Pancreas (tissue), 10 donors: ENCODE measurements around the gene KASH5. TPM values are rescaled to one million over a fixed set of nuclear protein-coding genes. Genes with fewer than 3 reads are reported as not detected.

ENCODE experiments used
- ATAC-seq, 4 donors: fragments of 200-7000 bp; cut with Tn5 transposase; one replicate each; pipeline versions ENCODE4 v1.8.0 to v1.9.1; 2020; ENCODE audit warnings: mild to moderate bottlenecking in 4 of 4, moderate library complexity in 4 of 4
- DNase-seq, 6 donors: peaks; one replicate each; pipeline ENCODE4 v3.0.0-alpha.2; 2020
- FAIRE-seq: peaks from 2 replicates; lab custom pipeline; 2012; peaks lifted over from hg19 to GRCh38; lab: Jason Lieb, UNC
- H3K27ac ChIP-seq, 4 donors: fragments of 200-600 bp; sonication (generic); 1 replicate in 3 of 4; 2 replicates in 1 of 4; pipeline versions ENCODE4 v1.5.0 to v1.8.0; 2020
- H3K27me3 ChIP-seq, 4 donors: fragments of 200-600 bp; one replicate each; pipeline ENCODE4 v1.8.0; 2021
- H3K36me3 ChIP-seq, 3 donors: fragments of 200-600 bp; sonication (generic) in 1 of 3; one replicate each; pipeline versions ENCODE4 v1.5.0 to v1.8.0; 2020 to 2021
- H3K4me1 ChIP-seq, 3 donors: fragments of 200-600 bp; one replicate each; pipeline ENCODE4 v1.8.0; 2021
- H3K4me3 ChIP-seq, 4 donors: fragments of 200-600 bp; sonication (generic) in 2 of 4; one replicate each; pipeline versions ENCODE4 v1.5.0 to v1.8.0; 2020 to 2021
- H3K9me3 ChIP-seq, 4 donors: fragments of 200-600 bp; one replicate each; pipeline ENCODE4 v1.8.0; 2021
- WGBS, 2 donors: extraction: QIAGEN DNeasy Blood & Tissue Kit; methylation state at CpG; one replicate each; pipeline ENCODE4 v1.1.7; 2013; 5-methylcytosine and 5-hydroxymethylcytosine counted together
- intact Hi-C, 3 donors: fragments of 100-400 bp; cut with DNase I; formaldehyde crosslinking; loops; one replicate each; pipeline versions ENCODE4 v1.11.1 to v1.14.2; 2022
- polyA plus RNA-seq, 2 donors: library from polyadenylated mRNA; stranded (reverse); fragments of 200-250 nt; gene quantifications; one replicate each; pipeline ENCODE4 v1.2.3, GENCODE V29; 2013
- total RNA-seq, 6 donors: library from RNA; stranded (reverse); fragmentation: NEBNext Ultra II Directional in 4 of 6; extraction: Animal tissue kit (Norgen Biotek cat#: 25700) in 4 of 6; gene quantifications; one replicate each; pipeline versions ENCODE4 v1.2.1 to v1.2.4, GENCODE V29; 2021 to 2023
- TF ChIP-seq, protein P1 (sequence below), 4 donors: fragments of 200-600 bp; sonication (generic) in 3 of 4; IDR thresholded peaks; one replicate each; pipeline versions ENCODE4 v1.5.0 to v1.8.0; 2021; ENCODE audit warnings: antibody characterized with exemption in 4 of 4
- donor health status: healthy with polysubstance abuse.
- donor health status: DM: no; HTN: no; CAD: no; lungs with moderate emphysema.
- donor health status: DM: no; HTN: no; CAD: no.
- donor health status: control.
- donor health status: control.
- donor health status: Bipolar disorder and iron deficiency.
- donor health status: DM: yes; HTN: yes; CAD: no.
- donor health status: DM: no; HTN: no; CAD: no.
- donor health status: DM: no; HTN: no; CAD: no.
- donor health status: DM: yes; HTN: yes; CAD: no.

The KASH5 gene
- total and polyA plus RNA-seq, 8 donors: 1.2 to 3.3 (median 2.2) TPM

DNA sequence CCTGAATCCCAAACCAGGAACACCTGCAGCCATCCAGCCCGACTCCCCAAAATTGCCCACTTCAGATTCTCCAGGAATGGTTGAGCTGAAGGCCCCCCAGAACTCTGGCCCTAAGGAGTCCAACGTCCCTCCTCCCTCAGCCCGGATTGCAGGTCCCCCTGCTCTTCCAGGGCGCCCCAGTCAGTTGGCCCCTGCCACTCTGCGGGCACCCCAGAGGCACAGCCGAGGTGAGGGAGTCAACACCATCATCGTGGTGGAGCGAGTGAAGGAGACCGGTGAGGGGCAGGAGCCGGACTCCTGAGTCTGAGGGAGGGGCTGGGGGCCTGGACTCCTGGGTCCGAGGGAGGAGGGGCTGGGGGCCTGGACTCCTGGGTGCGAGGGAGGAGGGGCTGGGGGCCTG is 39.3 kb downstream of the KASH5 start:
- Histone ChIP-seq H3K4me3 (no peak overlapping the region), H3K36me3 (no peaks in the 10 kb centered on the region), H3K27ac (no peak overlapping the region), H3K27me3 (peaks cover 0 to 62% (median 7%) of the 10 kb centered on the region in 4 donors), H3K9me3 (no peaks in the 10 kb centered on the region), H3K4me1 (peaks cover 0 to 6% (median 0%) of the 10 kb centered on the region in 3 donors)
- no peak for DNase-seq
- intact Hi-C loops: no loop called here
- no peak for ATAC-seq
- TF ChIP-seq, protein P1, sequence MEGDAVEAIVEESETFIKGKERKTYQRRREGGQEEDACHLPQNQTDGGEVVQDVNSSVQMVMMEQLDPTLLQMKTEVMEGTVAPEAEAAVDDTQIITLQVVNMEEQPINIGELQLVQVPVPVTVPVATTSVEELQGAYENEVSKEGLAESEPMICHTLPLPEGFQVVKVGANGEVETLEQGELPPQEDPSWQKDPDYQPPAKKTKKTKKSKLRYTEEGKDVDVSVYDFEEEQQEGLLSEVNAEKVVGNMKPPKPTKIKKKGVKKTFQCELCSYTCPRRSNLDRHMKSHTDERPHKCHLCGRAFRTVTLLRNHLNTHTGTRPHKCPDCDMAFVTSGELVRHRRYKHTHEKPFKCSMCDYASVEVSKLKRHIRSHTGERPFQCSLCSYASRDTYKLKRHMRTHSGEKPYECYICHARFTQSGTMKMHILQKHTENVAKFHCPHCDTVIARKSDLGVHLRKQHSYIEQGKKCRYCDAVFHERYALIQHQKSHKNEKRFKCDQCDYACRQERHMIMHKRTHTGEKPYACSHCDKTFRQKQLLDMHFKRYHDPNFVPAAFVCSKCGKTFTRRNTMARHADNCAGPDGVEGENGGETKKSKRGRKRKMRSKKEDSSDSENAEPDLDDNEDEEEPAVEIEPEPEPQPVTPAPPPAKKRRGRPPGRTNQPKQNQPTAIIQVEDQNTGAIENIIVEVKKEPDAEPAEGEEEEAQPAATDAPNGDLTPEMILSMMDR (IDR thresholded peaks at IDR 0.05): no peak
- WGBS, 2 donors: 43 to 48% methylated on average over 11 to 12 of the region's 12 CpGs
- no peak for FAIRE-seq

DNA sequence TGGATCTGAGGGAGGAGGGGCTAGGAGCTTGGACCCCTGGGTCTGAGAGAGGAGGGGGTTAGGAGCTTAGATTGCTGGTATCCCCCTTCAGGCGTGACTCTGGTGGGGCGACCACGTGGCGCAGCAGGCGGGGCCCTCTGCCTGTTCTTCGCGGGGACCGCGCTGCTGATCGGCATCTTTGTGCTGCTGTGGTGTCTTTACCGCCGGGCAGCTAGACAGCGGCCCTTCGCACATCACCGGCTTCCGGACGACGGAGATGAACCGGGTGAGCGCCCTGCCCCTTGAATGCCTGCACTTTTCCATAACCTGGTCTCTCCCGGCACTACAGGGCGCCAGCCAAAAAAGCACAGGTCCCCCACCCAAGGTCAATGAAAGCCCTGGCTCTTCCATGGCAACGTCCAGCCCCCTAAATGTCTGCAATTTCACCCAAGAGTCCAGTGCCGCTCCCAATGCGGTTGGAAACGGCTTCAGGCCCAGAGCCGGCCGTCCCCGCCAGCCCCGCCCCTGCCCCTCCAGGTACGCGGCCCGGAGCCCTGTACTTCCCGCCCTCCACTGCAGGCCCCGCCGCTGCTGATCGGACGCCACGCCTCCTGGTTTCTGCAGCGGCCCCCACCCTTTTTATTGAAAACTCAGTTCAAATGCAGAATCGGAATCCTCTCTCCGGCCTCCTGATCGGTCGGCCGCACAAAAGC is 40.0 kb downstream of the KASH5 start:
- intact Hi-C loops: no loop called here
- DNase-seq (peak in 2 of 6 donors; percentile 60 to 75), ATAC-seq (peak; percentile 57 to 84 (median 67)), FAIRE-seq (no peak)
- no peaks in the 10 kb centered on the region for H3K9me3 ChIP-seq
- peaks cover 0 to 6% (median 0%) of the 10 kb centered on the region in 3 donors for H3K4me1 ChIP-seq
- 3% methylated on average over 45 of the region's 45 CpGs for WGBS, 2 donors
- H3K27ac ChIP-seq: no peak overlapping the region
- TF ChIP-seq, protein P1 (IDR thresholded peaks at IDR 0.05): no peak
- H3K27me3 ChIP-seq: peaks cover 0 to 62% (median 7%) of the 10 kb centered on the region in 4 donors
- no peaks in the 10 kb centered on the region for H3K36me3 ChIP-seq
- H3K4me3 ChIP-seq: peak overlapping the region in 1 of 4 donors; percentile 29

DNA sequence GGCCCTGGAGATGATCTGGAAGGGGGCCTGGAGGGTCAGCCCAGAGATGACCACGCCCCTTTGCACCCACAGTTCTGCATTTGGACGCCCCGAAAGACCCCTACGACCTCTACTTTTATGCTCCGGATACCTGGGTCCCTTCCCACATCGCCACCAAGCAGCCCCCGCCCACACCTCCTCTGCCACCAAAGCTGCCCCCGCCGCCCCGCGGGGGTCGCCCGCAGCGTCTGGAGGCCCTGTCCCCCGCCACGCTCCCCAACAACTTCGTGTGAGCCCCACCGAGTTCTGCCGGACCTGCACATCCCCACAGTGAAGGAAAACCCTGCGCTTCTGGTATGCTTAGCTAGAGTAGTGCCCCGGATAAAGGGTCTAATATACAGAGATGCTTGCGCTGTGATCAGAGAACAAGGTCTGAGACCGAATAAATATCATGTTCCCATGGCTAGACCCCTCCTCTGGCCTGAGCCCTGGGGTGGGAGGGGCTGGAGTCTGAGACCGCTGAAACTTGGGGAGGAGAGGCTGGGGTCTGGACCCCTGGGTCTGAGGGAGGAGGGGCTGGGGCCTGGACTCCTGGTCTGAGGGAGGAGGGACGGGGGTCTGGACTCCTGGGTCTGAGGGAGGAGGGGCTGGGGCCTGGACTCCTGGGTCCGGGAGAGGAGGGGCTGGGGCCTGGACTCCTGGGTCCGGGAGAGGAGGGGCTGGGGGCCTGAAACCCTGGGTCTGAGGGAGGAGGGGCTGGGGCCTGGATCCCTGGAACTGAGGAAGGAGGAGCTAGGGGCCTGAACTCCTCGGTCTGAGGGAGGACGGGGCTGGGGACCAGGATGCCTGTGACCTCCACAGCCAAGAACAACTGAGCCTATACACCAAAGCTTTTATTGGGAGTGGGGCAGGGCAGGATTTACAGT is 40.8 kb downstream of the KASH5 start:
- no peak for FAIRE-seq
- DNase-seq: no peak
- H3K36me3 ChIP-seq: no peaks in the 10 kb centered on the region
- WGBS, 2 donors: 15 to 19% methylated on average over 28 to 29 of the region's 29 CpGs
- intact Hi-C loops: no loop called here
- TF ChIP-seq, protein P1 (IDR thresholded peaks at IDR 0.05): no peak
- H3K27ac ChIP-seq: no peak overlapping the region
- H3K27me3 ChIP-seq: peaks cover 0 to 59% (median 2%) of the 10 kb centered on the region in 4 donors
- H3K4me1 ChIP-seq: peaks cover 0 to 6% (median 0%) of the 10 kb centered on the region in 3 donors
- H3K9me3 ChIP-seq: no peaks in the 10 kb centered on the region
- H3K4me3 ChIP-seq: peak overlapping the region in 1 of 4 donors; percentile 29
- ATAC-seq: no peak

DNA sequence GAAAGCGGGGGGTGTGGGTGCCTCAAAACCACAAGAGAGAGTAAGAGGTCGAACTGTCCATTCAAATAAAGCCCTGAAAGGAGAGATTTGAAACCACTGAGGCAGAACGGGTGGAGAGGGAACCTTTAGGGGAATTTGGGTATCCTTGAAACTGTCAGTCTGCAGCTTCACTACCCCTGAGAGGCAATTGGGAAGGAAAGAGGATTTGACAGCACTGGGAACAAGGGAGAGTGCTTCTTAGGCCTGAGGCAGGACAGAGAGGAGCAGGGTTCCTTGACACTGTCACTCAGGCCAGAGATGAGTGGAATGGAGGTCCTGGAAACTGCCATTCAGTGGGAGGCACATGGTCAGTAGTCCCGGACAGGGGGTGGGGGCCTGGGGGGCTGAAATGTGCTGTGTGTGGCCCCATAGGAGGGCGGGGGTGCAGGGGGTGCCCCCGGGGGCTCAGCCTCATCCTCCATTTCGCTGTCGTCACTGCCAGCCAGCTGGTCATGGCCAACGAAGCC is 42.2 kb downstream of the KASH5 start:
- H3K27ac ChIP-seq: no peak overlapping the region
- peaks cover 0 to 6% (median 0%) of the 10 kb centered on the region in 3 donors for H3K4me1 ChIP-seq
- ATAC-seq: no peak
- H3K9me3 ChIP-seq: no peaks in the 10 kb centered on the region
- intact Hi-C loops: no loop called here
- WGBS, 2 donors: 58 to 72% methylated on average over 8 to 9 of the region's 9 CpGs
- FAIRE-seq: no peak
- H3K27me3 ChIP-seq: peaks cover 0 to 58% (median 0%) of the 10 kb centered on the region in 4 donors
- no peak for DNase-seq
- TF ChIP-seq, protein P1 (IDR thresholded peaks at IDR 0.05): no peak
- H3K4me3 ChIP-seq: no peak overlapping the region
- H3K36me3 ChIP-seq: no peaks in the 10 kb centered on the region
